Natural killer cell (primary cell): Measurements from ENCODE around the gene FBXO31. TPM values are rescaled to one million over a fixed set of nuclear protein-coding genes. Genes with fewer than 3 reads are reported as not detected.
"Not testable (repeated sequence)": the region's sequence is repeated elsewhere in the genome, so short reads cannot be mapped to it uniquely, and the experiment has no call there.

Experiments used
- ATAC-seq, 3 donors: fragments of 150-1000 bp in 2 of 3; fragments of 200-7000 bp in 1 of 3; cut with Tn5 transposase; 1 replicate in 1 of 3; 2 replicates in 2 of 3; pipeline ENCODE4 v1.10.0; 2021; ENCODE audit warnings: mild to moderate bottlenecking in 2 of 3, moderate library complexity in 2 of 3
- DNase-seq, 2 donors: peaks; one replicate each; pipeline versions ENCODE4 v3.0.0 to v3.0.0-alpha.2; 2013 to 2021; ENCODE audit warnings: mixed read lengths in 1 of 2
- H3K27ac ChIP-seq: one replicate; pipeline ENCODE4 v1.5.1; 2013; ENCODE audit warnings: mild to moderate bottlenecking, low read length
- H3K27me3 ChIP-seq: one replicate; pipeline ENCODE4 v1.6.1; 2013; ENCODE audit warnings: low read length; ENCODE audit not compliant: control insufficient read depth, insufficient read depth
- H3K36me3 ChIP-seq: one replicate; pipeline ENCODE4 v1.6.1; 2013; ENCODE audit warnings: low read length; ENCODE audit not compliant: control insufficient read depth, insufficient read depth
- H3K4me1 ChIP-seq: one replicate; pipeline ENCODE4 v1.6.1; 2013; ENCODE audit warnings: low read length; ENCODE audit not compliant: control insufficient read depth, insufficient read depth
- H3K4me3 ChIP-seq: one replicate; pipeline ENCODE4 v1.5.1; 2013; ENCODE audit warnings: low read length
- H3K9me3 ChIP-seq: one replicate; pipeline ENCODE4 v1.6.1; 2013; ENCODE audit warnings: low read length; ENCODE audit not compliant: control insufficient read depth, insufficient read depth
- H3K27ac Mint-ChIP-seq, 2 donors: one replicate each; pipeline ENCODE4 v1.8.0; 2022; ENCODE audit warnings: mild to moderate bottlenecking in 2 of 2, mixed read lengths in 2 of 2, moderate library complexity in 1 of 2
- H3K27me3 Mint-ChIP-seq, 2 donors: one replicate each; pipeline ENCODE4 v1.8.0; 2022; ENCODE audit warnings: low read depth in 2 of 2, mixed read lengths in 2 of 2
- H3K36me3 Mint-ChIP-seq: one replicate; pipeline ENCODE4 v1.8.0; 2022; ENCODE audit warnings: mixed read lengths
- H3K4me1 Mint-ChIP-seq, 2 donors: one replicate each; pipeline ENCODE4 v1.8.0; 2022; ENCODE audit warnings: mixed read lengths in 2 of 2
- H3K4me3 Mint-ChIP-seq: one replicate; pipeline ENCODE4 v1.8.0; 2022; ENCODE audit warnings: mild to moderate bottlenecking, moderate library complexity, mixed read lengths
- H3K9me3 Mint-ChIP-seq, 2 donors: one replicate each; pipeline ENCODE4 v1.8.0; 2022; ENCODE audit warnings: mixed read lengths in 2 of 2
- WGBS: methylation state at CpG from one replicate; pipeline ENCODE4 v1.1.7; 2013; ENCODE audit warnings: missing lambda C conversion rate; ENCODE audit not compliant: insufficient coverage; 5-methylcytosine and 5-hydroxymethylcytosine counted together
- intact Hi-C: fragments of 100-400 bp; cut with micrococcal nuclease; formaldehyde crosslinking; loops from one replicate; pipeline ENCODE4 v1.14.2; 2022
- total RNA-seq, 4 donors: library from RNA; stranded (reverse); fragments of 120-200 nt in 1 of 4; gene quantifications; one replicate each; pipeline versions ENCODE4 v1.2.3 to v1.2.4, GENCODE V29; 2013 to 2022
- TF ChIP-seq, protein P1 (sequence below): fragments of 200-600 bp; IDR thresholded peaks from one replicate; pipeline ENCODE4 v1.8.0; 2022; ENCODE audit warnings: antibody characterized with exemption

The FBXO31 gene
- total RNA-seq, 3 donors from 2014 or later (not counting 1 experiment from before 2014, with no cell fraction given) = 32.2 to 47.2 (median 37.6) TPM

DNA sequence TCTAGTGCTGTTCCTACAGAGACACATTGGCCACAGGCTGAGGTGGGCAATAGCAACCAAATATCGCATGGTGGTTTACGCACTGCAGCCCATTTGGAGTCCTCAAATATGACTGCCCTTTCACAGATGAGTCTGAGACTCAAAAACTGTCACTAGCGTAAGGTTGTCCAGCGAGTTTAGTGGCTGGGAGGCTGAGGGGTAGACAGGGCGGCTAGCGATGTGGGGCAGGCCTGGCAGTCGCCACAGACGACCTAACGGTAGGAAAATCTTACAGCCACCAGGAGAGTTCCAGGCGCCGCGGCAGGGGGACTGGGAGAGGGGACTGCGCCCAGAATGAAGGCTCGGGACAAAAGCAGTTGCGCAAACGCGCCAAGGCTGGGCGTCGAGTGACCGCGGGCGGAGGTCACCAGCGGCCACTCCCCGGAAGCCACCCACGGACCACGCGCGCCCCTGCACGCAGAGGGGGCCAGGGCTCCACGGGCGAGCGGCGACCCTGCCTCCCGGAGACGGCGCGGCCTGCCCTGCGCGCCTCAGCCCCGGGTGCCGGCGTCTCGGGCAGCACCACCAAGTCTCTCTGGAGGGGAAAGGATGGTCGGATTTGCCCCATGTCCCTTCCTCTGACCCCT is 7.9 kb upstream of the FBXO31 start:
- no peak for DNase-seq
- ATAC-seq = no peak
- H3K4me1 Mint-ChIP-seq = peaks cover 54 to 58% of the 10 kb centered on the region in 2 donors
- H3K27me3 ChIP-seq = no peaks in the 10 kb centered on the region
- peak overlapping the region; percentile 79 for H3K27ac ChIP-seq
- no peaks in the 10 kb centered on the region for H3K9me3 Mint-ChIP-seq
- H3K36me3 ChIP-seq = peaks cover 1% of the 10 kb centered on the region
- H3K4me3 Mint-ChIP-seq = peak overlapping the region; percentile 92
- WGBS = 10% methylated on average over 44 of the region's 44 CpGs
- H3K36me3 Mint-ChIP-seq = no peaks in the 10 kb centered on the region
- no peaks in the 10 kb centered on the region for H3K9me3 ChIP-seq
- peak overlapping the region; percentile 96 to 97 for H3K27ac Mint-ChIP-seq
- peaks cover 43% of the 10 kb centered on the region for H3K4me1 ChIP-seq
- TF ChIP-seq, protein P1, sequence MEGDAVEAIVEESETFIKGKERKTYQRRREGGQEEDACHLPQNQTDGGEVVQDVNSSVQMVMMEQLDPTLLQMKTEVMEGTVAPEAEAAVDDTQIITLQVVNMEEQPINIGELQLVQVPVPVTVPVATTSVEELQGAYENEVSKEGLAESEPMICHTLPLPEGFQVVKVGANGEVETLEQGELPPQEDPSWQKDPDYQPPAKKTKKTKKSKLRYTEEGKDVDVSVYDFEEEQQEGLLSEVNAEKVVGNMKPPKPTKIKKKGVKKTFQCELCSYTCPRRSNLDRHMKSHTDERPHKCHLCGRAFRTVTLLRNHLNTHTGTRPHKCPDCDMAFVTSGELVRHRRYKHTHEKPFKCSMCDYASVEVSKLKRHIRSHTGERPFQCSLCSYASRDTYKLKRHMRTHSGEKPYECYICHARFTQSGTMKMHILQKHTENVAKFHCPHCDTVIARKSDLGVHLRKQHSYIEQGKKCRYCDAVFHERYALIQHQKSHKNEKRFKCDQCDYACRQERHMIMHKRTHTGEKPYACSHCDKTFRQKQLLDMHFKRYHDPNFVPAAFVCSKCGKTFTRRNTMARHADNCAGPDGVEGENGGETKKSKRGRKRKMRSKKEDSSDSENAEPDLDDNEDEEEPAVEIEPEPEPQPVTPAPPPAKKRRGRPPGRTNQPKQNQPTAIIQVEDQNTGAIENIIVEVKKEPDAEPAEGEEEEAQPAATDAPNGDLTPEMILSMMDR = no peak
- no peaks in the 10 kb centered on the region for H3K27me3 Mint-ChIP-seq
- H3K4me3 ChIP-seq = peak overlapping the region; percentile 40
- intact Hi-C loops = loop anchor here (10.0 kb wide), 1 partner anchor 103 kb away; the partner anchor contains the start of gene ZCCHC14

DNA sequence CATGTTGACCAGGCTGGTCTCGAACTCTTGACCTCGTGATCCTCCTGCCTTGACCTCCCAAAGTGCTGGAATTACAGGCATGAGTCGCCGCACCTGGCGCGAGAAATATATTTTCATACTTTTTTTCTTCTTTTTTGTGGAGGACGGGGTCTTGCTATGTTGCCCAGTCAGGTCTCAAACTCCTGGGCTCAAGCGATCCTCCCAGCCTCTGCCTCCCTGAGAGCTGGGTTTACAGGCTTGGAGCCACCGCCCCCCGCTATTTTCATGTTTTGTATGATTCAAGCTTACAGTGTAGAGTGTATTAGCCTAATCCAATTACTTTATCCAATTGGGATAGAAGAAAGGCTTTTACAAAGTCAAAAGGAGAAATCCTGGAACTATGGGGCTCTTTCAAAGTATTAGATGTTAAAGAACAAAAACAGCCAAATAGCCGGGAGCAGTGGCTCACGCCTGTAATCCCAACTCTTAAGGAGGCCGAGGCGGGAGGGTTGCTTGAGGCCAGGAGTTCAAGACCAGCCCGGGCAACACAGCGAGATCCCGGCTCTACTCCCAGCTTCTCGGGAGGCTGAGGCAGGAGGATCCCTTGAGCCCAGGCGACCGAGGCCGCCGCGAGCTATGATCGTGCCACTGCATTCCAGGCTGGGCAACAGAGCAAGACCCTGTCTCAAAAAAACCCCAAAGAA is 7.2 kb upstream of the FBXO31 start:
- no peaks in the 10 kb centered on the region for H3K27me3 ChIP-seq
- peak overlapping the region; percentile 92 for H3K4me3 Mint-ChIP-seq
- H3K4me1 Mint-ChIP-seq = peaks cover 56 to 58% of the 10 kb centered on the region in 2 donors
- 98% methylated on average over 22 of the region's 24 CpGs for WGBS
- TF ChIP-seq, protein P1 = no peak
- intact Hi-C loops = loop anchor here (10.0 kb wide), 1 partner anchor 104 kb away; the partner anchor contains the start of gene ZCCHC14
- H3K27ac Mint-ChIP-seq = peak overlapping the region; percentile 96 to 97
- no peak for DNase-seq
- H3K4me1 ChIP-seq = peaks cover 43% of the 10 kb centered on the region
- H3K9me3 Mint-ChIP-seq = no peaks in the 10 kb centered on the region
- no peak overlapping the region for H3K4me3 ChIP-seq
- H3K27me3 Mint-ChIP-seq = no peaks in the 10 kb centered on the region
- ATAC-seq = no peak
- H3K9me3 ChIP-seq = no peaks in the 10 kb centered on the region
- H3K27ac ChIP-seq = peak overlapping the region; percentile 79
- H3K36me3 Mint-ChIP-seq = no peaks in the 10 kb centered on the region
- no peaks in the 10 kb centered on the region for H3K36me3 ChIP-seq

DNA sequence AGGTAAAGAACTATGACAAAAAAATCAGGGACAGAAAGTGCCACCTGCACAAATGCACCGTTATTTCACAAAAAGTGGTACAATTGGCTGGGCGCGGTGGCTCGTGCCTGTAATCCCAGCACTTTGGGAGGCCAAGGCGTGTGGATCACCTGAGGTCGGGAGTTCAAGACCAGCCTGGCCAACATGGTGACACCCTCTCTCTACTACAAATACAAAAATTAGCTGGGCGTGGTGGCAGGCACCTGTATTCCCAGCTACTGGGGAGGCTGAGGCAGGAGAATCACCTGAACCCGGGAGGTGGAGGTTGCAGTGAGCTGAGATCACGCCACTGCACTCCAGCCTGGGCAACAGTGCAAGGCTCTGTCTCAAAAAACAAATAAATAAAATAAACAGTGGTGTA is 6.3 kb upstream of the FBXO31 start:
- Mint-ChIP-seq H3K4me3 (peak overlapping the region; percentile 62), H3K4me1 (peaks cover 52 to 54% of the 10 kb centered on the region in 2 donors), H3K27ac (peak overlapping the region; percentile 95 to 97)
- 95% methylated on average over 8 of the region's 9 CpGs for WGBS
- not testable (repeated sequence) for DNase-seq, H3K27me3 Mint-ChIP-seq, H3K36me3 ChIP-seq, H3K9me3 ChIP-seq, H3K36me3 Mint-ChIP-seq, H3K27me3 ChIP-seq, H3K9me3 Mint-ChIP-seq, ATAC-seq, H3K27ac ChIP-seq, H3K4me3 ChIP-seq
- intact Hi-C loops = loop anchor here (2.0 to 10.0 kb wide), 3 partner anchors 73 to 1262 kb away; partner anchors contain the start of genes C16orf95, CYBA and ZCCHC14
- H3K4me1 ChIP-seq = peaks cover 40% of the 10 kb centered on the region

DNA sequence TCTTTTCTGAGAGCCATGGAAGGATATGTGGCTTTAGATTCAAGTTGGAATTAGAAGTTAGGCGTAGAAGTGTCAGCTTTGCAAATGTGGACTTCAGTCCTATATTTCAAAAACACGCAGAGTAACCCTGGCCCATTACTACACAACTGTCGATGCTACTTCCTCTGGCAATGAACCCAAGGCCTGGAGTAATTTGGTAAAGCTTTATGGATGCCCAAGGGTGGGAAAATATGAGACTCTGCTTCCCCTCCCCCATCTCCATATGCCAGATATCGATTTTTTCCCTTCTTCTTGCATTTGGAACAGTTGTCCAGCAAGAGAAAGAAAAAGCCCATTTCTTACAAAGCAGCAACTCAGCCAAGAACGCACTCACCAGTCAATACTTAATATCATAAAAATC is 5.7 kb upstream of the FBXO31 start:
- Mint-ChIP-seq H3K36me3 (no peaks in the 10 kb centered on the region), H3K27ac (peak overlapping the region; percentile 95 to 97), H3K4me1 (peaks cover 45 to 52% of the 10 kb centered on the region in 2 donors), H3K4me3 (peak overlapping the region; percentile 62), H3K9me3 (no peaks in the 10 kb centered on the region), H3K27me3 (no peaks in the 10 kb centered on the region)
- no peak for ATAC-seq
- Histone ChIP-seq H3K27me3 (no peaks in the 10 kb centered on the region), H3K36me3 (no peaks in the 10 kb centered on the region), H3K9me3 (no peaks in the 10 kb centered on the region), H3K4me1 (peaks cover 41% of the 10 kb centered on the region), H3K4me3 (no peak overlapping the region), H3K27ac (peak overlapping the region; percentile 80)
- no peak for DNase-seq
- intact Hi-C loops = loop anchor here (2.0 to 5.0 kb wide), 2 partner anchors 72 to 1263 kb away; partner anchors contain the start of genes C16orf95 and CYBA
- 94% methylated on average over 1 of the region's 5 CpGs for WGBS
- TF ChIP-seq, protein P1 = no peak
